Lower lobe of right lung (tissue), 2 donors: ENCODE data around the gene RNF148. TPM values are rescaled to one million over a fixed set of nuclear protein-coding genes. Genes with fewer than 3 reads are reported as not detected.

ENCODE experiments used
- ATAC-seq, 2 donors: fragments of 200-7000 bp; cut with Tn5 transposase; one replicate each; pipeline ENCODE4 v1.9.1; 2020 to 2022; ENCODE audit warnings: mild to moderate bottlenecking in 2 of 2, moderate library complexity in 2 of 2
- DNase-seq: peaks from one replicate; pipeline ENCODE4 v3.0.0-alpha.2; 2020
- H3K27ac ChIP-seq: fragments of 200-600 bp; one replicate; pipeline ENCODE4 v1.8.0; 2022
- H3K27me3 ChIP-seq: fragments of 200-600 bp; one replicate; pipeline ENCODE4 v1.8.0; 2022; ENCODE audit warnings: low read depth
- H3K36me3 ChIP-seq: fragments of 200-600 bp; one replicate; pipeline ENCODE4 v1.8.0; 2022; ENCODE audit warnings: mild to moderate bottlenecking
- H3K4me1 ChIP-seq: fragments of 200-600 bp; one replicate; pipeline ENCODE4 v1.8.0; 2022
- H3K4me3 ChIP-seq: fragments of 200-600 bp; one replicate; pipeline ENCODE4 v1.8.0; 2022; ENCODE audit warnings: mild to moderate bottlenecking
- H3K9me3 ChIP-seq: fragments of 200-600 bp; one replicate; pipeline ENCODE4 v1.8.0; 2022
- intact Hi-C: fragments of 100-400 bp; cut with DNase I; formaldehyde crosslinking; loops from one replicate; pipeline ENCODE4 v1.11.0; 2022
- total RNA-seq: library from RNA; stranded (reverse); fragmentation: NEBNext Ultra II Directional; extraction: Animal tissue kit (Norgen Biotek cat#: 25700); gene quantifications from one replicate; pipeline ENCODE4 v1.2.1, GENCODE V29; 2021
- TF ChIP-seq, protein P1 (sequence below): fragments of 200-600 bp; IDR thresholded peaks from one replicate; pipeline ENCODE4 v1.8.0; 2022; ENCODE audit warnings: antibody characterized with exemption, mild to moderate bottlenecking
- donor health status: DM: no; HTN: yes; CAD: no; lungs with severe emphysema.

RNF148 gene
- total RNA-seq, 1 donor from 2014 or later = 1.5 TPM

DNA sequence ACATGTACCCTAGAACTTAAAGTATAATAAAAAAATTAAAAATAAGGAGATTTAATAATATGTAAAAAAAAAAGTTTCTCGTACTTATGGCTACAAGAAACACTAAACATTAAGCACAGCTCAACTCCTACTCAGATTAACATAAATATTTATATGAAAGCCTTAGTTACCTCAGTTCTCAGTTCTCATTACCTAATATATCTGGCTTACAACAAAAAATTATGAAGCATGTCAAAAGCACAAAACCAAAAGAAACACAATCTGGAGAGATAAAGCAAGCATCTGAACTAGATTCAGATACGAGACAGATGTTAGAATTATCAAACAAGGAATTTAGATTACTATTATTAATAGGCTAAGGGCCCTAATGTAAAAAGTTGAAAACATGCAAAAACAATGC lies 43.9 kb downstream of the RNF148 start:
- Histone ChIP-seq H3K27me3 (no peaks in the 10 kb centered on the region), H3K4me3 (no peak overlapping the region), H3K27ac (no peak overlapping the region), H3K36me3 (no peaks in the 10 kb centered on the region), H3K9me3 (no peaks in the 10 kb centered on the region), H3K4me1 (no peaks in the 10 kb centered on the region)
- no peak for DNase-seq
- no peak for ATAC-seq
- intact Hi-C loops = no loop called here
- TF ChIP-seq, protein P1, sequence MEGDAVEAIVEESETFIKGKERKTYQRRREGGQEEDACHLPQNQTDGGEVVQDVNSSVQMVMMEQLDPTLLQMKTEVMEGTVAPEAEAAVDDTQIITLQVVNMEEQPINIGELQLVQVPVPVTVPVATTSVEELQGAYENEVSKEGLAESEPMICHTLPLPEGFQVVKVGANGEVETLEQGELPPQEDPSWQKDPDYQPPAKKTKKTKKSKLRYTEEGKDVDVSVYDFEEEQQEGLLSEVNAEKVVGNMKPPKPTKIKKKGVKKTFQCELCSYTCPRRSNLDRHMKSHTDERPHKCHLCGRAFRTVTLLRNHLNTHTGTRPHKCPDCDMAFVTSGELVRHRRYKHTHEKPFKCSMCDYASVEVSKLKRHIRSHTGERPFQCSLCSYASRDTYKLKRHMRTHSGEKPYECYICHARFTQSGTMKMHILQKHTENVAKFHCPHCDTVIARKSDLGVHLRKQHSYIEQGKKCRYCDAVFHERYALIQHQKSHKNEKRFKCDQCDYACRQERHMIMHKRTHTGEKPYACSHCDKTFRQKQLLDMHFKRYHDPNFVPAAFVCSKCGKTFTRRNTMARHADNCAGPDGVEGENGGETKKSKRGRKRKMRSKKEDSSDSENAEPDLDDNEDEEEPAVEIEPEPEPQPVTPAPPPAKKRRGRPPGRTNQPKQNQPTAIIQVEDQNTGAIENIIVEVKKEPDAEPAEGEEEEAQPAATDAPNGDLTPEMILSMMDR = no peak

DNA sequence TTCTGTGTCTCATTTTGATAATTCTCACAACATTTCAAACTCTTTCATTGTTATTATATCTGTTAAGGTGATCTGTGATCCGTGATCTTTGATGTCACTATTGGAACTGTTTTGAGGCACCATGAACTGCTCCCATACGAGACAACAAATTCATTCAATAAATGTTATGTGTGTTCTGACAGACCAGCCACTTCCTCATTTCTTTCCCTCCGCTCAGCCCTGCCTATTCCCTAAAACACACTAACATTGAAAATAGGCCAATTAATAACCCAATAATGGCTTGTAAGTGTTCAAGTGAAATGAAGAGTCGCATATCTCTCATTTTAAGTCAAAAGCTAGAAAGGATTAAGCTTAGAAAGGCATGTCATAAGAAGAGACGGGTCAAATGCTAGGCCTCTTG lies 49.0 kb downstream of the RNF148 start:
- no peak for DNase-seq
- Histone ChIP-seq H3K4me3 (no peak overlapping the region), H3K36me3 (no peaks in the 10 kb centered on the region), H3K27me3 (no peaks in the 10 kb centered on the region), H3K27ac (no peak overlapping the region), H3K4me1 (peaks cover 6% of the 10 kb centered on the region), H3K9me3 (no peaks in the 10 kb centered on the region)
- TF ChIP-seq, protein P1 = no peak
- intact Hi-C loops = no loop called here
- ATAC-seq = no peak

DNA sequence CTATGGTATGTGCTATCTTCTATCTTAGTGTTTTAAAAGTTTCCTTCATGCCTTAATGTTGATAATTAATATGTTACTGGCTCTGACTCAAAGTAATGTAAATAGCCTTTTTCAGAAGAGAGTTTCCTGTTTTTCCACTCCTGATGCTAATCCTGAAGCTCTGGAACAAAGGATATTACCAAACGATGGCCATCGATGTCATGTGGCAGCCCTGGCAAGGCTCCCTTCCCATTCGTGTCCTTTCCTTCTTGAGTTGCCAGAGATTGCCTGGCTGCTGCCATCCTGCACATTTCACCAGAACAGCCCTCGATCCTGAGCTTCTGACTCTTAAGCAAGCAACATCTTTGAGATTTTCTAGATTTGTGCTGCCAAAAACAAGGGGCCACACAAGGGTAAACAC lies 49.8 kb downstream of the RNF148 start:
- H3K36me3 ChIP-seq = no peaks in the 10 kb centered on the region
- no peaks in the 10 kb centered on the region for H3K9me3 ChIP-seq
- H3K4me3 ChIP-seq = no peak overlapping the region
- ATAC-seq (peak in 1 of 2 donors; percentile 31), DNase-seq (peak; percentile 46)
- TF ChIP-seq, protein P1 = no peak
- H3K27me3 ChIP-seq = no peaks in the 10 kb centered on the region
- peaks cover 6% of the 10 kb centered on the region for H3K4me1 ChIP-seq
- H3K27ac ChIP-seq = no peak overlapping the region
- intact Hi-C loops = no loop called here

Other genes starting within 250 kb of the RNF148 start
- gene RNF133, start 3.8 kb downstream of the RNF148 start, total RNA-seq = 1.0 TPM
- 41.1 TPM for gene CADPS2, start 183.5 kb upstream of the RNF148 start, total RNA-seq